NCI-H146 (cell line): Measurements from ENCODE around the gene APOL1.
A peak's percentile ranks its signal among the peaks of the same experiment; 100 is the strongest.
"Not testable (repeated sequence)": the region's sequence is repeated elsewhere in the genome, so short reads cannot be mapped to it uniquely, and the experiment has no call there.

Experiments
- DNase-seq: peaks from one replicate; lab custom pipeline; 2025; lab: John Stamatoyannopoulos, UW

Gene APOL1

DNA sequence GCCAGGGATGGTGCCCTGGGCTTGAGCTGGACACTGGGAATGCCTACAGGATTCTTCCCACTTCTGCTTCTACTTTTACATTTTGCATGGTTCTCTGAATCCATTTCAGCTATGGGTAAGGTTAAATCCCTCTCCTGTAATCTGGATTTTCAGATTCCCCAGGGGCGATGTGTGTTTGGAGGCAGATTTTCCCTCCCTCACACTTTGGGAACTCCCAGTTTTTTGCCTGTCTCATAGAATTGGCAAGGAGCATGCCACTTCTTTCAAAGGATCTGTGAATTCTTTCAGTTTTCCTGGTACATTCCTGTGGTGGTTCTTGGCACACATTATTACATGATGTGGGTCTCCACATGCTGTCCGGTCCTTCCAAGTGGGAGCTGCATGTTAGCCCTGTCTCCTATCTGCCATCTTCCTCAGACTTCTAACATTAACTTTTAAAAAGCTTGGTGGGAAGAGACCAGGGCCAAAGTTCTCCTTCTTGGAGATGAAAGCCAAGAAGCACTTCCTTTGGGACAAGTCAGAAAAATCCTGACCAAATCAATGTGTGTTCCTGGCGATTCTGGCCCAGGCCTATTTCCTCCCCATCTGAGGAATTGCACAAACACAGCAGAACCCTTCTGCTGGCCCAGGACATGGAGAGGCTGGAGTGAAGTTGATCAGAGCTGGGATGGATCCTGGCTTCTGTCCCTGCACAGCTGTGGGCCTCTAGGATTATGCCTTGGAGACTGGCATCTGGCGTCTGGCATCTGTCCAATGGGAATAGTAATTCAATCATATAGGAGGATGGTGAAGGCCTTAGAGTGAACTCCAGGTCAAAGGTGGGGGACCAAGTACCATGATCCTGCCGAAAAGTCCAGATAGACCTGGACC is 8.2 kb upstream of the APOL1 start:
- no peak for DNase-seq

DNA sequence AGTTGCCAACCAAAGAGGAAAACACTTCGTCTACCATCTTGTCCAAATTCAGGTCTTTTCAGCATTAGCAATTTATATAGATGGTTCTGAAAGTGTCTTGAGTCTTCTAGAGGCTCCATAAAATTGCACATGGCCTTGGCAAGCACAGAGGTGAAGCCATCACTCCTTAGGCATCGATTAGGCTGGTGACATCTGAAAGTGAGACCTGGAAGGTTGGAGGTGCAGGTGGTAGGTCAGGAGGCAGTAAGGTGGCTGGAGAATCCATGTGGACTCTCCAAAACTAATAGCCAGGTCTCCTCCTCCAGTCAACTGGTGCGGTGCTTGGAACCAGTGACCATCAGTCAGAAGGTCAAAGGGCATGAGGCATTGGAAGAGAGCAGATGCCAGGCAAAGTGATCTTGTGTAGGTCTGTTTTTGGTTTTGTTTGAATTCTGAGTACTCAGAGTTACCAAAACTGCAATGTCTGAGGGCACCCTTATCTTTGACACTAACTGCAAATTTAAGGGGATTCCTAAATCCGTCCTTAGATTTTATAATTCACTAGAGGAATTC is 7.1 kb upstream of the APOL1 start:
- no peak for DNase-seq

- DNase-seq = no peak
Measured at GRCh38 chr22:36246718-36247117, 6.2 kb upstream of the APOL1 start.

DNA sequence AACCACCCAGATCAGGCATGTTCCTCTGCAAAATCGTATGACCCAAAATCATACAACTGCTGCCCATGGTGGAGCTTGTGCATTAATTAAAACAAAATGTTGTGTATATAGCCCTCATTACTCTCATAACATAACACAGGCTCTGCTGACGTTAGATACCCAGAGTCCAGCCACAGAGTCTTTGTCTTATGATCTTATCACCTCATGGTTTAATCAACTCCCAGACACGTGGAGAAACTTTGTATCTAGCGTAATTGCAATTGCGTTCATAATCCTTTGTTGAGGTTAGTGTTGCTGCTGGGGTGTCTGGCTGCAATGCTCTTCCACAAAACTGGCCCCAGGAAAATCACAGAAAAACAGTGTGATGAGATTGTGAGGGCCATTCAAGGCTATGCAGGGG is 5.0 kb upstream of the APOL1 start:
- DNase-seq = no peak

- DNase-seq = no peak
Measured at GRCh38 chr22:36249160-36249559, 3.8 kb upstream of the APOL1 start.

GRCh38 chr22:36250292-36250960 is 2.5 kb upstream of the APOL1 start:
- DNase-seq = not testable (repeated sequence)

- not testable (repeated sequence) for DNase-seq
Measured at GRCh38 chr22:36251979-36252608, 839 bp upstream of the APOL1 start.

DNA sequence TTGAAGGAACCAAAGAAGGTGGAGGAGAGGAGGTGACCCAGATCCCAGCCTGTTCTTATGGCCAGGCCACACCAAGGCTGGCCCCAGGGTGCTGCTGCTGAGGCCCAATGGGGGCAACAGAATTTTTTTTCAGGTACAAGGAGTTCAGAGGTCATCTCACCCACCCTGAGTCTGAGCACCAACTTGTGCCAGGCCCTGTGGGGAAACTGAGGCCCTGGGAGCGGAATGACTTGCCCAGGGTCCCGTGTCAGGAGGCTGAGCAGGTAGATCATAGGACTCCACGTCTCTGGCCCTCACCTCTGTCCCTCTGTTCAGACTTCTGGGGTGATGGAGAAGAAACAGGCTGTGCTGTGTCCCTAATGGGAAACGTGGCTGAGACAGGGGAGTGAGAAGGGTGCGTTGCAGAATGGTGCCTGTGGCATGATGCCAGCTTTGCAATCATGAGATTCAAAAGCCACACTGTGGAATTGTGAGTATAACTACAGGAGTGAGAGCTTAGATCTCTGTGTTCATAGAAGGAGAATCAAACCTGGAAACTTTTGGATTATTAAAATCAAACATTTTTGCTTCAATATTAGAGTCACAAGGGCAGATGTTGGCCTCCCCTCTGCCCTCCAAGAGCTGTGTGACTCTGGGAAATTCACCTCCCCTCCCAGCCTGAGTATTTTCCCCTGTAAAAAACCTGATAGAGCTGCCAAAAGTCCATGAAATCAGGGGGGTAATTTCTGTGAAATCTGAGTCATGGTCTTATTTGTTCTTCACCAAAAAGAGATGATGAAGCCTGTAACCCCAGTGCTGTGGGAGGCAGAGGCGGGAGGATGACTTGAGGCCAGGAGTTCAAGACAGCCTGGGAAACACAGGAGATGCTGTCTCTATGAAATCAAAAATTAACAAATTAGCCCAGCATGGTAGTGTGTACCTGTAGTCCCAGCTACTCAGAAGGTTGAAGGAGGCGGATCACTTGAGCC is 874 bp downstream of the APOL1 start:
- DNase-seq = no peak

DNA sequence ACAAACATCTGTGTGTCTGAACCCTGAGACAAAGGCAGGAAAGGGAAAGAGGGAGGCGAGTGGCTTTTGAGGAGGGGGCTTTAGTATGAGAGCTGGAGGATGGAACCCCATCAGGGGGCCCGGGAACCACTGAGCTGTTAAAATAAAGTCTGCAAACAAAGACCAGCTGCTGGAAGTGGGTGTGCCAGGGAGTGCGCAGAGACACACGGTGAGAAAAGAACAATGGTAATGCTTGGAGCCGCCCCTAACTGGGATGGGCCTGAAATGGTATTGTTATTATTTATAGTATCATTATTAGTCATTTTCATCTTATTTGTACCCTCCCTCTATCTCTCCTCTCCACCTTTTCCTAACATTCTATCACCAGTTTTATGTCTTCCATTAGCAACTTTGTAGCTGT is 2.6 kb downstream of the APOL1 start:
- not testable (repeated sequence) for DNase-seq

GRCh38 chr22:36256478-36256877 is 3.5 kb downstream of the APOL1 start:
- DNase-seq = no peak

DNA sequence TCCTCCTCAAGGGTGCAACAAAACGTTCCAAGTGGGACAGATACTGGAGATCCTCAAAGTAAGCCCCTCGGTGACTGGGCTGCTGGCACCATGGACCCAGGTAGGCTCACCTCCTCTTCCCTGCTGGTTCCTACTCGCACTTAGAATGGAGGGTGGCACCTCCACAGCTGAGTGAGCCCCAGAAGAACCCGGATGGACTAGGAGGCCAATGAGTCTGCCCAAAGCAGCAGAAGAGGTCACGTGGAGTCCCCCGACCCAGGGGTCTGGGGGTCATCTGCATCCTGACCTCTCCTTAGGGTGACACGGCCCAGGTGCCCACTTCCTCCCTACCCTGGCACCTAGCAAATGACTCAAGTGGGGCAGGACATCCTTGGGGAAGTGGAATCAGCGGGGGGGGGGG is 4.4 kb downstream of the APOL1 start:
- no peak for DNase-seq

DNA sequence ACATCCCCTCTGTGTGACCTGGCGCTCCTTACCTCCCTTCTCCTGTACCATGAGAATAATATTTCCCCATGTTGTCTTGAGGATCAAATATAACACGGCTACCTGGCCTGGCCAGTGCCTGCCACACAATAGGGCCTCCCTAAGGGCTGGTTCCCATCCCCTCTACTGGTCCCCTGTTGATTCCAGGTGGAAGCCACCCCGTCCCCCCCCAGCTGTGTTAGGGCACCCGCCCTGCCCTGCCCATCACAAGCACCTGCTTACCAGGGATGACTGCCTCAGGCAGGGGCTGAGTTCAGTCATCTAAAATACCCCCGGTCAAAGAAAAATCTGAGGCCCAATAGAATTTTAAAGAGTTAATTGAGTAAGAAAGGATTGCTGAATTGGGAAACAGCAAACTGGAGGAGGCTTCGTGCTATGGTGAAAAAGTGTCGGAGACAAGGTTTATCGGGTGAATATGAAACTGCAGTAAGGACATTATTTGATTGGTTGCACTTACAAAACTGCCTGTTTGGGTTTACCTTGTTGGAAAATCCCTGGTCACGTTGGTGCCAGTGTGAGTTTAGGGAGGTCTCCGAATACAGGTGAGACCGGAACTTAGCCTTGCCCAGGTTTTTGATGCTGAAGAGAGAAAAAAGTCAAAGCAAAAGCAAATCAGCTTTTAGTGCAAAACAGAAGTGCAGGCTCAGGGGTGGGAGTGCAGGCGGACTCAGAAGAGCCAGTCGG is 5.2 kb downstream of the APOL1 start:
- peak; percentile 11 for DNase-seq

- DNase-seq = peak; percentile 20
Measured at GRCh38 chr22:36258701-36259614, 6.0 kb downstream of the APOL1 start.

GRCh38 chr22:36259615-36260300 is 6.8 kb downstream of the APOL1 start:
- no peak for DNase-seq

- DNase-seq = not testable (repeated sequence)
Measured at GRCh38 chr22:36261675-36262074, 8.7 kb downstream of the APOL1 start.

DNA sequence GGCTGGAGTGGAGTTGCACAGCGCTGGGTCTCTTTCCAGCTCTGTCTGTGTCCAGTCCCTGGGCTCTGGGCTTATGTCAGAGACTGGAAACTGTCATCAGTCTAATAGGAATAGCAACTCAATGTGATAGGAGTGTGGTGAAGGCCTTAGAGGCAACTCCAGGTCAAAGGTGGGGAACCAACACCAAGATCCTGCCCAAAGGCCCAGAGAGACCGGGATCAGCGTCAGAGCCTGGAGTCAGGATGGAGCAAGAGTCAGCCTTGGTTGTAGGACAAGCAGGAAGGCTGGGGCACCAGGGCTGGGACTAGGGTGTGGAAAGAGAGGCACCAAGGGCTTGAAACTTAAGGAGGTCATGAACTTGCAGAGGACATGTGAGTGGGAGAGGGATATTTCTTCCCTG is 9.4 kb downstream of the APOL1 start:
- not testable (repeated sequence) for DNase-seq

DNA sequence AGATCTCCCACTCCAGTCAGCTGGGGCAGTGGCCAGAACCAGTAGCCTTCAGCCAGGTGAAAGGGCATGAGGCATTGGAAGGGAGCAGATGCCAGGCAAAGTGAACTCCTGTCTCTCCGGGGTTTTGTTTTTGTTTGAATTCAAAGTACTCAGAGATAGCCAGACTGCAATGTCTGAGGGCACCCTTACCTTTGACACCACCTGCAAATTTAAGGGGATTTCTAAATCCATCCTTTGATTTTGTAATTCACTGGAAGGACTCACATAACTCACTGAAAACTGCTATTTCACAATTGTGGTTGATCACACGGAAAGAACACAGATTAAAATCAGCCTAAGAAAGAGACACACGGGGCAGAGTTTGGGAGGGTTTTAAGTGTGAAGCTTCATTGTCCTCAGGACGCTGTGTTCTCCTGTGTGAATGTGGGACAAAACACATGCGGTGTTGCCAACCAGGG is 10.3 kb downstream of the APOL1 start:
- DNase-seq = not testable (repeated sequence)

- not testable (repeated sequence) for DNase-seq
Measured at GRCh38 chr22:36263886-36264664, 11.1 kb downstream of the APOL1 start.
